GM12878 (cell line): ENCODE data around the gene CD300A. TPM values are rescaled to one million over a fixed set of nuclear protein-coding genes. Genes with fewer than 3 reads are reported as not detected.

Experiments
- ATAC-seq: fragments of 200-7000 bp; cut with Tn5 transposase; 3 replicates; pipeline ENCODE4 v1.9.1; 2020; ENCODE audit warnings: mild to moderate bottlenecking, moderate library complexity
- BruUV-seq: library from RNA; stranded (reverse); fragments of 400-500 nt; replicated peaks from 2 replicates; lab custom pipeline; 2021; lab: Mats Ljungman, UMichigan
- CTCF ChIA-PET: fragments of 300-600 bp; sonication (Branson Sonifier 250); formaldehyde crosslinking; extraction: SDS; loops from one replicate; lab custom pipeline; 2021; ENCODE audit warnings: inconsistent platforms; lab: Yijun Ruan, JAX
- POLR2A ChIA-PET: fragments of 350-600 bp; formaldehyde crosslinking; extraction: SDS; loops from one replicate; lab custom pipeline; 2021; ENCODE audit warnings: inconsistent platforms; lab: Charles Lee
- RAD21 ChIA-PET: fragments of 300-600 bp; sonication (Branson Sonifier 250); formaldehyde crosslinking; loops from one replicate; lab custom pipeline; 2023; ENCODE audit warnings: antibody characterized with exemption; ENCODE audit not compliant: unreplicated experiment; lab: Charles Lee
- SMC1A ChIA-PET: fragments of 300-600 bp; sonication (Branson Sonifier 250); formaldehyde crosslinking; loops from one replicate; lab custom pipeline; 2023; ENCODE audit not compliant: unreplicated experiment, uncharacterized antibody; lab: Charles Lee
- DNase-seq: peaks from one replicate; pipeline ENCODE4 v3.0.0-alpha.2; 2011; ENCODE audit warnings: low read depth, low spot score
- FAIRE-seq: peaks from 3 replicates; lab custom pipeline; 2011; peaks lifted over from hg19 to GRCh38; lab: Jason Lieb, UNC
- H2AFZ ChIP-seq: 2 replicates; pipeline ENCODE4 v1.6.0; 2011; ENCODE audit warnings: low read depth, low read length, control low read depth; ENCODE audit not compliant: control insufficient read depth
- H3K27ac ChIP-seq: 2 replicates; pipeline ENCODE4 v1.5.1; 2011; ENCODE audit warnings: control low read depth; ENCODE audit not compliant: control insufficient read depth, insufficient read depth
- H3K27me3 ChIP-seq, 2 experiments: replicated peaks in 1 of 2; 2 replicates each; pipeline versions ENCODE4 v1.6.0 to v1.6.1; 2011; ENCODE audit warnings: low read length in 1 of 2; ENCODE audit not compliant: control insufficient read depth in 2 of 2, insufficient read depth in 2 of 2
- H3K36me3 ChIP-seq, 2 experiments: 2 replicates each; pipeline ENCODE4 v1.5.1; 2011; ENCODE audit warnings: low read length in 1 of 2; ENCODE audit not compliant: control insufficient read depth in 2 of 2, insufficient read depth in 2 of 2
- H3K4me1 ChIP-seq: 2 replicates; pipeline ENCODE4 v1.6.1; 2011; ENCODE audit warnings: mild to moderate bottlenecking, low read length, moderate library complexity, mixed read lengths; ENCODE audit not compliant: control insufficient read depth, insufficient read depth
- H3K4me2 ChIP-seq: 2 replicates; pipeline ENCODE4 v1.6.0; 2011; ENCODE audit warnings: control low read depth; ENCODE audit not compliant: control insufficient read depth, insufficient read depth
- H3K4me3 ChIP-seq: fragments of 200-600 bp; sonication (generic); 2 replicates; pipeline ENCODE4 v1.5.1; 2016
- H3K79me2 ChIP-seq: 2 replicates; pipeline ENCODE4 v1.6.0; 2011; ENCODE audit warnings: low read length; ENCODE audit not compliant: control insufficient read depth, insufficient read depth
- H3K9ac ChIP-seq: 2 replicates; pipeline ENCODE4 v1.8.0; 2011; ENCODE audit warnings: low read length, control low read depth, mixed read lengths; ENCODE audit not compliant: control insufficient read depth, insufficient read depth
- H3K9me3 ChIP-seq: replicated peaks from 3 replicates; pipeline ENCODE4 v1.5.1; 2011; ENCODE audit warnings: mild to moderate bottlenecking, low read length; ENCODE audit not compliant: control insufficient read depth, insufficient read depth
- H4K20me1 ChIP-seq: 2 replicates; pipeline ENCODE4 v1.6.0; 2011; ENCODE audit not compliant: control insufficient read depth, insufficient read depth
- BCL11A ChIP-seq: IDR thresholded peaks from 2 replicates; pipeline ENCODE4 v1.6.1; 2011; ENCODE audit warnings: low read depth, low read length
- BMI1 ChIP-seq: fragments of 450-650 bp; IDR thresholded peaks from 2 replicates; pipeline ENCODE4 v1.6.1; 2016; ENCODE audit warnings: mild to moderate bottlenecking, moderate library complexity, borderline replicate concordance
- CBX5 ChIP-seq: sonication (generic); IDR thresholded peaks from 2 replicates; pipeline ENCODE4 v1.6.1; 2016; ENCODE audit warnings: low read depth, moderate library complexity, mild to moderate bottlenecking, inconsistent platforms
- CREB1 ChIP-seq: IDR thresholded peaks from 2 replicates; pipeline ENCODE4 v1.6.1; 2012; ENCODE audit warnings: low read depth, mild to moderate bottlenecking, inconsistent platforms
- HDGF ChIP-seq: fragments of 450-650 bp; IDR thresholded peaks from 2 replicates; pipeline ENCODE4 v1.6.1; 2016; ENCODE audit warnings: antibody characterized with exemption
- IKZF1 ChIP-seq: fragments of 450-650 bp; conservative IDR thresholded peaks from 2 replicates; pipeline ENCODE4 v1.6.1; 2017; ENCODE audit warnings: antibody characterized with exemption, mild to moderate bottlenecking
- IKZF2 ChIP-seq, 2 experiments: fragments of 450-650 bp; IDR thresholded peaks; 2 replicates each; pipeline ENCODE4 v1.6.1; 2017; ENCODE audit warnings: mild to moderate bottlenecking in 2 of 2, moderate library complexity in 2 of 2
- JUNB ChIP-seq: IDR thresholded peaks from 2 replicates; pipeline ENCODE4 v1.6.1; 2016; ENCODE audit warnings: antibody characterized with exemption, mild to moderate bottlenecking
- MXI1 ChIP-seq: fragments of 150-350 bp; IDR thresholded peaks from 2 replicates; pipeline ENCODE4 v1.6.1; 2011; ENCODE audit warnings: low read depth, mild to moderate bottlenecking, inconsistent platforms, low read length, improper control_type of control experiment
- RAD21 ChIP-seq: IDR thresholded peaks from 2 replicates; pipeline ENCODE4 v1.6.1; 2011; ENCODE audit warnings: mild to moderate bottlenecking, low read depth, low read length, moderate library complexity; ENCODE audit not compliant: insufficient read depth
- SIN3A ChIP-seq: IDR thresholded peaks from 2 replicates; pipeline ENCODE4 v1.6.1; 2012; ENCODE audit warnings: low read depth, low read length, improper control_type of control experiment
- SIX5 ChIP-seq: IDR thresholded peaks from 2 replicates; pipeline ENCODE4 v1.6.1; 2011; ENCODE audit warnings: mild to moderate bottlenecking, low read depth, low read length, moderate library complexity; ENCODE audit not compliant: severe bottlenecking
- SMAD5 ChIP-seq: IDR thresholded peaks from 2 replicates; pipeline ENCODE4 v1.6.1; 2016; ENCODE audit warnings: antibody characterized with exemption, low read depth
- ZBED1 ChIP-seq: IDR thresholded peaks from 2 replicates; pipeline ENCODE4 v1.6.1; 2016; ENCODE audit warnings: borderline replicate concordance
- ZNF622 ChIP-seq: fragments of 450-650 bp; IDR thresholded peaks from 2 replicates; pipeline ENCODE4 v1.6.1; 2017; ENCODE audit warnings: mild to moderate bottlenecking, inconsistent platforms
- WGBS: methylation state at CpG from one replicate; pipeline ENCODE4 v1.1.6; 2016; ENCODE audit warnings: low lambda C conversion rate; ENCODE audit not compliant: insufficient replicate concordance, insufficient coverage; ENCODE audit errors: missing lambda C conversion rate; 5-methylcytosine and 5-hydroxymethylcytosine counted together
- in situ Hi-C: fragments of 300-500 bp; cut with MboI; formaldehyde crosslinking; loops from 9 replicates; pipeline ENCODE4 v1.14.3; 2018; ENCODE audit warnings: mixed read lengths
- intact Hi-C: fragments of 100-400 bp; cut with micrococcal nuclease; formaldehyde crosslinking; loops from one replicate; pipeline ENCODE4 v1.14.2; 2022; ENCODE audit not compliant: unreplicated experiment
- polyA plus RNA-seq, 11 experiments: library from polyadenylated mRNA; depleted of rRNA in 4 of 11; unstranded in 6 of 11; stranded (reverse) in 5 of 11; fragments of >200 nt; fragmentation: Nextera tagmentation in 4 of 11; fragmentation: Illumina TruSeq in 1 of 11; extraction: Ambion mirVana in 4 of 11; extraction: Trizol in 1 of 11; gene quantifications; 1 replicate in 1 of 11; 2 replicates in 10 of 11; pipeline versions ENCODE4 v1.2.1 to v1.2.3, GENCODE V29; 2011 to 2016; ENCODE audit warnings: inconsistent platforms in 2 of 11, missing spikeins in 2 of 11, low read depth in 1 of 11
- total RNA-seq, 4 experiments: library from RNA; depleted of rRNA in 3 of 4; stranded (reverse); fragments of >200 nt in 3 of 4; fragmentation: Illumina TruSeq in 1 of 4; extraction: Trizol in 1 of 4; gene quantifications; 2 replicates each; pipeline versions ENCODE4 v1.2.1 to v1.2.3, GENCODE V29; 2013 to 2021
- TF ChIP-seq, protein P1 (sequence below): fragments of 450-650 bp; IDR thresholded peaks from 2 replicates; pipeline ENCODE4 v1.6.1; 2017; ENCODE audit warnings: mild to moderate bottlenecking, low read depth, inconsistent platforms; ENCODE audit not compliant: poor library complexity, severe bottlenecking

CD300A gene
- total and polyA plus RNA-seq, 10 of the 15 experiments (the other 5 are each of a cell fraction or from before 2014, with no cell fraction given): 10.6 to 128 (median 36.1) TPM

DNA sequence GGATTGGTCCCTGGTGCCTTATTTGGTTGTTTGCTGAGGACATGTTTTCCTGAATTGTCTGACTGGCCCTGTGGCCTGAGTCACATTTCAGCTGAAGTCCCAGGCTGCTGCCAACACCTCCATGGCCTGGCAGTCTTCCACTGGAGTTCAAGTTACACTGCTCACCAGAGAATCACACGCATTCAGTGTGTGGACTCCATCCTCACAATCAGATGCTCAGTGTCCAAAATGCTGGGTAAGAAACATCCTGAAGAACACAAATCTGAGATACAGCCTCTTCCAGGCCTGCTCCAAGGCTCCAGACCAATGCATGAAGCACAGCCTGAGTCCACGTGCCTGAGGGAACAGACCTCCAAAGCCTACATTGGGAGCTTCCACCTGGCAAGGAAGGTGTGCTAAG lies 45.6 kb downstream of the CD300A start:
- TF ChIP-seq SIN3A (no peak), SIX5 (no peak)
- Histone ChIP-seq H4K20me1 (no peaks in the 10 kb centered on the region), H2AFZ (no peak overlapping the region), H3K27me3 (no peaks in the 10 kb centered on the region), H3K36me3 (no peaks in the 10 kb centered on the region), H3K79me2 (no peaks in the 10 kb centered on the region), H3K9ac (no peak overlapping the region), H3K27ac (no peak overlapping the region), H3K9me3 (peaks cover 10% of the 10 kb centered on the region), H3K4me2 (no peak overlapping the region), H3K4me3 (no peak overlapping the region), H3K4me1 (0 out of 2 replicates have a peak, but pooled peaks cover 7% of the 10 kb centered on the region)
- in situ Hi-C loops (loop anchor here (10.0 kb wide), 1 partner anchor 63 kb away; no protein-coding TSS in a partner anchor), intact Hi-C loops (no loop called here)
- WGBS: 50% methylated on average over 2 of the region's 2 CpGs
- FAIRE-seq (no peak), DNase-seq (no peak), ATAC-seq (no peak)
- RAD21 ChIA-PET: interaction anchor here (0.5 to 3.4 kb wide), 11 partner anchors 9 to 90 kb away, joined by 3 to 22 read pairs (median 4); no protein-coding TSS in a partner anchor
- no TSS peak for BruUV-seq
- POLR2A ChIA-PET: interaction anchor here (0.9 to 2.3 kb wide), 5 partner anchors 9 to 48 kb away, joined by 3 to 9 read pairs (median 4); no protein-coding TSS in a partner anchor
- CTCF ChIA-PET: interaction anchor here (0.8 to 2.9 kb wide), 13 partner anchors 9 to 132 kb away, joined by 3 to 13 read pairs (median 4); no protein-coding TSS in a partner anchor
- SMC1A ChIA-PET: interaction anchor here (0.7 to 4.5 kb wide), 6 partner anchors 9 to 132 kb away, joined by 3 to 45 read pairs (median 6); partner anchors contain the start of gene CD300LB

DNA sequence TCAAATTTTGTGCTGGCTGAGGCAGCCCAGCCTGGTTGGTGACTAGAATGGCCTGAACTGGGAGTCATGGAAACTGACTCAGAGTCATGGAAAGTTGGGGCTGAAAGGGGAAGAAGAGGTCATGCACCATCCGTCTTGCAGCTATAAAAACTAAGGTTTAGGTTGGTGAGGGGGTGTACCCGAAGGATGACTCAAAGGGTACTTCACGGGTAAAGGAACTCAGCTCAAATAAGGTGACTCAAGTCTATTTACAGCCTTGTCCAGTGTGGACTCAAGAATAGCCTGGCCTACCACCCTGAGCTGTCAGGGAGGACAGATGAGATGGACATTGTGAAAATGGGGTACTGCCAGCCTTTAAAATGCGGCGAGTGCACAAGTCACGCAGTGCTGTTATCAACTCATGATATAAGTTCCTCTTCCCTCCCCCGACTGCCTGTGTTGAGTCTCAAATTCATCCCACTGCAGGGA lies 46.2 kb downstream of the CD300A start:
- 0 out of 2 replicates have a peak, but pooled peaks cover 7% of the 10 kb centered on the region for H3K4me1 ChIP-seq
- no peak overlapping the region for H3K27ac ChIP-seq
- under 1% methylated on average over 7 of the region's 7 CpGs for WGBS
- no peak overlapping the region for H3K9ac ChIP-seq
- BruUV-seq: no TSS peak
- no peak overlapping the region for H2AFZ ChIP-seq
- no peak overlapping the region for H3K4me3 ChIP-seq
- peak; percentile 26 for DNase-seq
- H3K79me2 ChIP-seq: no peaks in the 10 kb centered on the region
- CTCF ChIA-PET: interaction anchor here (1.1 to 2.9 kb wide), 10 partner anchors 8 to 133 kb away, joined by 3 to 13 read pairs (median 6); no protein-coding TSS in a partner anchor
- no peak for FAIRE-seq
- H3K4me2 ChIP-seq: no peak overlapping the region
- no peaks in the 10 kb centered on the region for H3K27me3 ChIP-seq
- RAD21 ChIA-PET: interaction anchor here (0.5 to 3.4 kb wide), 9 partner anchors 8 to 91 kb away, joined by 3 to 22 read pairs (median 4); no protein-coding TSS in a partner anchor
- peak; percentile 87 for ATAC-seq
- POLR2A ChIA-PET: interaction anchor here (1.0 to 2.3 kb wide), 4 partner anchors 9 to 20 kb away, joined by 3 to 9 read pairs (median 4); no protein-coding TSS in a partner anchor
- no peaks in the 10 kb centered on the region for H3K36me3 ChIP-seq
- intact Hi-C loops (no loop called here), in situ Hi-C loops (loop anchor here (10.0 kb wide), 1 partner anchor 62 kb away; no protein-coding TSS in a partner anchor)
- peaks cover 10% of the 10 kb centered on the region for H3K9me3 ChIP-seq
- H4K20me1 ChIP-seq: no peaks in the 10 kb centered on the region
- SMC1A ChIA-PET: interaction anchor here (0.7 to 4.5 kb wide), 4 partner anchors 8 to 17 kb away, joined by 3 to 45 read pairs (median 12); partner anchors contain the start of gene CD300LB
- TF ChIP-seq CBX5 (no peak), BMI1 (peak; percentile 43; the same call in 1 of the 2 replicates), ZNF622 (no peak), IKZF2 (IDR thresholded peaks at IDR 0.05) (peak; percentile 66; a peak in 2 of 4 replicates), CREB1 (peak; percentile 64), ZBED1 (0 out of 2 replicates have a peak, but pooled peaks have one; percentile 57), RAD21 (no peak), SMAD5 (no peak), JUNB (peak; percentile 21; the same call in 1 of the 2 replicates), HDGF (no peak), IKZF1 (peak; percentile 67), MXI1 (no peak), BCL11A (peak; percentile 46; the same call in 1 of the 2 replicates)
- TF ChIP-seq, protein P1, sequence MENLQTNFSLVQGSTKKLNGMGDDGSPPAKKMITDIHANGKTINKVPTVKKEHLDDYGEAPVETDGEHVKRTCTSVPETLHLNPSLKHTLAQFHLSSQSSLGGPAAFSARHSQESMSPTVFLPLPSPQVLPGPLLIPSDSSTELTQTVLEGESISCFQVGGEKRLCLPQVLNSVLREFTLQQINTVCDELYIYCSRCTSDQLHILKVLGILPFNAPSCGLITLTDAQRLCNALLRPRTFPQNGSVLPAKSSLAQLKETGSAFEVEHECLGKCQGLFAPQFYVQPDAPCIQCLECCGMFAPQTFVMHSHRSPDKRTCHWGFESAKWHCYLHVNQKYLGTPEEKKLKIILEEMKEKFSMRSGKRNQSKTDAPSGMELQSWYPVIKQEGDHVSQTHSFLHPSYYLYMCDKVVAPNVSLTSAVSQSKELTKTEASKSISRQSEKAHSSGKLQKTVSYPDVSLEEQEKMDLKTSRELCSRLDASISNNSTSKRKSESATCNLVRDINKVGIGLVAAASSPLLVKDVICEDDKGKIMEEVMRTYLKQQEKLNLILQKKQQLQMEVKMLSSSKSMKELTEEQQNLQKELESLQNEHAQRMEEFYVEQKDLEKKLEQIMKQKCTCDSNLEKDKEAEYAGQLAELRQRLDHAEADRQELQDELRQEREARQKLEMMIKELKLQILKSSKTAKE: peak; percentile 58
